H9 (cell line): ENCODE measurements around the gene HK3. TPM values are rescaled to one million over a fixed set of nuclear protein-coding genes. Genes with fewer than 3 reads are reported as not detected.
A peak's percentile ranks its signal among the peaks of the same experiment; 100 is the strongest.

Experiments used
- DNase-seq: peaks from one replicate; pipeline ENCODE4 v3.0.0-alpha.2; 2017
- H2AFZ ChIP-seq: one replicate; pipeline ENCODE4 v1.6.1; 2013; ENCODE audit warnings: mild to moderate bottlenecking, low read length, control low read depth, moderate library complexity
- H2AK5ac ChIP-seq: 2 replicates; pipeline ENCODE4 v1.6.1; 2013; ENCODE audit warnings: low read length, control low read depth, mixed read lengths; ENCODE audit not compliant: insufficient read length
- H2BK120ac ChIP-seq: one replicate; pipeline ENCODE4 v1.6.1; 2013; ENCODE audit warnings: low read depth, mild to moderate bottlenecking, low read length, control low read depth, inconsistent platforms; ENCODE audit not compliant: poor library complexity, severe bottlenecking
- H2BK12ac ChIP-seq: 2 replicates; pipeline ENCODE4 v1.6.1; 2013; ENCODE audit warnings: low read length, control low read depth, mixed read lengths, low read depth; ENCODE audit not compliant: insufficient read length
- H2BK15ac ChIP-seq: 2 replicates; pipeline ENCODE4 v1.6.1; 2013; ENCODE audit warnings: low read depth, low read length, control low read depth
- H2BK20ac ChIP-seq: one replicate; pipeline ENCODE4 v1.6.1; 2013; ENCODE audit warnings: low read depth, mild to moderate bottlenecking, low read length, control low read depth, inconsistent platforms; ENCODE audit not compliant: poor library complexity, severe bottlenecking
- H2BK5ac ChIP-seq: 2 replicates; pipeline ENCODE4 v1.6.1; 2013; ENCODE audit warnings: low read length, control low read depth, mixed read lengths; ENCODE audit not compliant: insufficient read length
- H3K14ac ChIP-seq: 2 replicates; pipeline ENCODE4 v1.6.1; 2013; ENCODE audit warnings: low read length, control low read depth; ENCODE audit not compliant: insufficient read depth
- H3K18ac ChIP-seq: 2 replicates; pipeline ENCODE4 v1.6.1; 2013; ENCODE audit warnings: low read depth, mild to moderate bottlenecking, mixed read lengths, low read length, control low read depth; ENCODE audit not compliant: insufficient read length
- H3K23ac ChIP-seq: 2 replicates; pipeline ENCODE4 v1.6.1; 2013; ENCODE audit warnings: low read length, control low read depth, mixed read lengths, low read depth; ENCODE audit not compliant: insufficient read length
- H3K23me2 ChIP-seq: 2 replicates; pipeline ENCODE4 v1.6.1; 2013; ENCODE audit warnings: low read depth, mild to moderate bottlenecking, mixed read lengths, low read length, control low read depth; ENCODE audit not compliant: insufficient read length, poor library complexity, severe bottlenecking
- H3K27ac ChIP-seq: 2 replicates; pipeline ENCODE4 v1.5.1; 2013; ENCODE audit warnings: low read length, control low read depth, mixed read lengths, low read depth; ENCODE audit not compliant: insufficient read length
- H3K27me3 ChIP-seq: 2 replicates; pipeline ENCODE4 v1.6.1; 2013; ENCODE audit warnings: low read length, control low read depth, inconsistent platforms; ENCODE audit not compliant: insufficient read depth
- H3K4ac ChIP-seq: 2 replicates; pipeline ENCODE4 v1.6.1; 2013; ENCODE audit warnings: low read depth, mild to moderate bottlenecking, control low read depth, inconsistent platforms, low read length, moderate library complexity
- H3K4me1 ChIP-seq: 2 replicates; pipeline ENCODE4 v1.6.1; 2013; ENCODE audit warnings: low read length, control low read depth, inconsistent platforms; ENCODE audit not compliant: insufficient read depth
- H3K4me2 ChIP-seq: 2 replicates; pipeline ENCODE4 v1.6.1; 2013; ENCODE audit warnings: low read length, control low read depth, mixed read lengths; ENCODE audit not compliant: insufficient read length, insufficient read depth
- H3K56ac ChIP-seq: 2 replicates; pipeline ENCODE4 v1.6.1; 2013; ENCODE audit warnings: low read depth, mild to moderate bottlenecking, mixed read lengths, low read length, control low read depth; ENCODE audit not compliant: insufficient read length
- H3K79me1 ChIP-seq: 2 replicates; pipeline ENCODE4 v1.6.1; 2013; ENCODE audit warnings: low read depth, mild to moderate bottlenecking, moderate library complexity, low read length, control low read depth, inconsistent platforms; ENCODE audit not compliant: insufficient read depth, poor library complexity, severe bottlenecking
- H3K79me2 ChIP-seq: 2 replicates; pipeline ENCODE4 v1.6.1; 2013; ENCODE audit warnings: low read length, control low read depth, inconsistent platforms; ENCODE audit not compliant: insufficient read depth
- H3K9ac ChIP-seq: 2 replicates; pipeline ENCODE4 v1.6.1; 2013; ENCODE audit warnings: low read length, control low read depth, mixed read lengths; ENCODE audit not compliant: insufficient read length; ENCODE audit errors: extremely low read depth
- H3K9me3 ChIP-seq: one replicate; pipeline ENCODE4 v1.6.1; 2013; ENCODE audit warnings: low read depth, low read length, inconsistent platforms; ENCODE audit not compliant: control insufficient read depth
- H3T11ph ChIP-seq: one replicate; pipeline ENCODE4 v1.6.1; 2013; ENCODE audit warnings: mild to moderate bottlenecking, low read length, control low read depth, inconsistent platforms
- H4K20me1 ChIP-seq: one replicate; pipeline ENCODE4 v1.6.1; 2013; ENCODE audit not compliant: control insufficient read depth, insufficient read length, insufficient read depth
- H4K5ac ChIP-seq: 2 replicates; pipeline ENCODE4 v1.6.1; 2013; ENCODE audit warnings: low read depth, mild to moderate bottlenecking, mixed read lengths, low read length, control low read depth; ENCODE audit not compliant: insufficient read length
- H4K8ac ChIP-seq: replicated peaks from 2 replicates; pipeline ENCODE4 v1.6.1; 2013; ENCODE audit warnings: low read length, control low read depth, mixed read lengths, low read depth; ENCODE audit not compliant: insufficient read length
- H4K91ac ChIP-seq: 2 replicates; pipeline ENCODE4 v1.6.1; 2013; ENCODE audit warnings: low read depth, mild to moderate bottlenecking, moderate library complexity, mixed read lengths, low read length, control low read depth; ENCODE audit not compliant: insufficient read length
- H3K27ac Mint-ChIP-seq, 3 experiments: 2 replicates in 2 of 3; 3 replicates in 1 of 3; pipeline ENCODE4 v1.8.0; 2020 to 2021; ENCODE audit warnings: mixed read lengths in 3 of 3, mild to moderate bottlenecking in 1 of 3, moderate library complexity in 1 of 3
- H3K27me3 Mint-ChIP-seq: 2 replicates; pipeline ENCODE4 v1.8.0; 2021; ENCODE audit warnings: low read depth, mild to moderate bottlenecking, moderate library complexity, mixed read lengths
- H3K36me3 Mint-ChIP-seq, 3 experiments: 2 replicates in 2 of 3; 3 replicates in 1 of 3; pipeline ENCODE4 v1.8.0; 2020 to 2021; ENCODE audit warnings: low read depth in 3 of 3, mixed read lengths in 3 of 3; ENCODE audit not compliant: insufficient read depth in 1 of 3
- H3K4me1 Mint-ChIP-seq, 2 experiments: 2 replicates each; pipeline ENCODE4 v1.8.0; 2020; ENCODE audit warnings: mixed read lengths in 2 of 2
- H3K4me3 Mint-ChIP-seq, 2 experiments: 2 replicates in 1 of 2; 3 replicates in 1 of 2; pipeline ENCODE4 v1.8.0; 2020 to 2021; ENCODE audit warnings: mild to moderate bottlenecking in 2 of 2, mixed read lengths in 2 of 2, moderate library complexity in 1 of 2
- H3K9me3 Mint-ChIP-seq, 2 experiments: 2 replicates in 1 of 2; 3 replicates in 1 of 2; pipeline ENCODE4 v1.8.0; 2020; ENCODE audit warnings: mild to moderate bottlenecking in 2 of 2, mixed read lengths in 2 of 2, moderate library complexity in 1 of 2
- WGBS: extraction: QIAGEN DNeasy Blood & Tissue Kit; methylation state at CpG from one replicate; pipeline ENCODE4 v1.1.7; 2013; ENCODE audit warnings: missing lambda C conversion rate, low lambda C conversion rate, mixed read lengths; ENCODE audit not compliant: insufficient read length; ENCODE audit errors: extremely low coverage; 5-methylcytosine and 5-hydroxymethylcytosine counted together
- total RNA-seq: library from RNA; stranded (reverse); gene quantifications from 2 replicates; pipeline ENCODE4 v1.2.1, GENCODE V29; 2021
- TF ChIP-seq, protein P1 (sequence below): fragments of 200-600 bp; sonication (generic); conservative IDR thresholded peaks from 3 replicates; pipeline ENCODE4 v1.8.0; 2021; ENCODE audit warnings: antibody characterized with exemption, mild to moderate bottlenecking

Gene HK3
- total RNA-seq, 1 experiment from 2014 or later: not detected

- Histone ChIP-seq H3K27me3 (no peaks in the 10 kb centered on the region), H3K9ac (no peak overlapping the region), H3K79me1 (no peaks in the 10 kb centered on the region), H3K27ac (no peak overlapping the region), H3T11ph (no peak overlapping the region), H4K20me1 (no peaks in the 10 kb centered on the region), H2AK5ac (no peak overlapping the region), H2AFZ (no peak overlapping the region), H2BK5ac (no peak overlapping the region), H3K9me3 (no peaks in the 10 kb centered on the region), H2BK20ac (no peak overlapping the region), H2BK120ac (no peak overlapping the region), H2BK15ac (0 out of 2 replicates have a peak overlapping the region, but pooled peaks have one; percentile 31), H3K4ac (no peak overlapping the region), H3K14ac (peak overlapping the region; percentile 41; the same call in 1 of the 2 replicates), H3K4me2 (no peak overlapping the region), H3K4me1 (peaks cover 4% of the 10 kb centered on the region; the same call in 1 of the 2 replicates), H3K18ac (no peak overlapping the region), H3K79me2 (no peaks in the 10 kb centered on the region), H3K23me2 (no peaks in the 10 kb centered on the region), H3K56ac (no peak overlapping the region), H3K23ac (no peak overlapping the region), H2BK12ac (no peak overlapping the region), H4K5ac (no peak overlapping the region), H4K91ac (no peak overlapping the region), H4K8ac (no peak overlapping the region)
- TF ChIP-seq, protein P1, sequence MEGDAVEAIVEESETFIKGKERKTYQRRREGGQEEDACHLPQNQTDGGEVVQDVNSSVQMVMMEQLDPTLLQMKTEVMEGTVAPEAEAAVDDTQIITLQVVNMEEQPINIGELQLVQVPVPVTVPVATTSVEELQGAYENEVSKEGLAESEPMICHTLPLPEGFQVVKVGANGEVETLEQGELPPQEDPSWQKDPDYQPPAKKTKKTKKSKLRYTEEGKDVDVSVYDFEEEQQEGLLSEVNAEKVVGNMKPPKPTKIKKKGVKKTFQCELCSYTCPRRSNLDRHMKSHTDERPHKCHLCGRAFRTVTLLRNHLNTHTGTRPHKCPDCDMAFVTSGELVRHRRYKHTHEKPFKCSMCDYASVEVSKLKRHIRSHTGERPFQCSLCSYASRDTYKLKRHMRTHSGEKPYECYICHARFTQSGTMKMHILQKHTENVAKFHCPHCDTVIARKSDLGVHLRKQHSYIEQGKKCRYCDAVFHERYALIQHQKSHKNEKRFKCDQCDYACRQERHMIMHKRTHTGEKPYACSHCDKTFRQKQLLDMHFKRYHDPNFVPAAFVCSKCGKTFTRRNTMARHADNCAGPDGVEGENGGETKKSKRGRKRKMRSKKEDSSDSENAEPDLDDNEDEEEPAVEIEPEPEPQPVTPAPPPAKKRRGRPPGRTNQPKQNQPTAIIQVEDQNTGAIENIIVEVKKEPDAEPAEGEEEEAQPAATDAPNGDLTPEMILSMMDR: no peak
- Mint-ChIP-seq H3K4me1 (peaks cover 25 to 46% of the 10 kb centered on the region in 2 experiments), H3K4me3 (peak overlapping the region in 1 of 2 experiments; percentile 23; a peak in 1 of 5 replicates), H3K9me3 (no peaks in the 10 kb centered on the region), H3K36me3 (no peaks in the 10 kb centered on the region), H3K27ac (0 out of 7 replicates have a peak overlapping the region, but pooled peaks of 1 of the 3 experiments have one; percentile 36), H3K27me3 (peaks cover 4% of the 10 kb centered on the region; the same call in 1 of the 2 replicates)
- no peak for DNase-seq
- WGBS: no CpG with 5 or more reads among the region's 5 CpGs
Observed at GRCh38 chr5:176863765-176864098, 35.4 kb downstream of the HK3 start.
